ENCODE data around the gene NKX1-2. TPM values are rescaled to one million over a fixed set of nuclear protein-coding genes. Genes with fewer than 3 reads are reported as not detected.
A peak's percentile ranks its signal among the peaks of the same experiment; 100 is the strongest.

NKX1-2 gene
- total RNA-seq, 1 experiment from 2014 or later: 3.4 TPM

- Histone ChIP-seq H3K9me2 (ENCODE audit: insufficient read depth) (no peaks in the 10 kb centered on the region), H3K9ac (ENCODE audit: low read length) (peak within 1 kb of the TSS; percentile 63), H3K27me3 (ENCODE audit: insufficient read depth, low read length) (no peaks in the 10 kb centered on the region), H4K20me1 (ENCODE audit: insufficient read depth) (no peaks in the 10 kb centered on the region), H2AFZ (ENCODE audit: low read depth, low read length, poor library complexity, severe bottlenecking) (peak within 1 kb of the TSS; percentile 28), H3K4me3 (replicated peaks in 1 of 2; ENCODE audit: low read depth in 1 of 2, low read length in 2 of 2) (peak within 1 kb of the TSS; percentile 66 to 85), H3K79me2 (ENCODE audit: insufficient read depth, low read length) (no peaks in the 10 kb centered on the region), H3K9me3 (ENCODE audit: control insufficient read depth in 1 of 2, insufficient read depth in 1 of 2, low read depth in 1 of 2, low read length in 2 of 2) (no peaks in the 10 kb centered on the region), H3K36me3 (ENCODE audit: control insufficient read depth in 1 of 2, insufficient read depth in 2 of 2, low read length in 2 of 2) (no peaks in the 10 kb centered on the region), H3K27ac (ENCODE audit: low read depth, low read length) (peak within 1 kb of the TSS; percentile 69), H3K4me1 (ENCODE audit: control insufficient read depth in 1 of 2, insufficient read depth in 2 of 2, low read length in 2 of 2) (peaks cover 6 to 36% of the 10 kb centered on the region in 2 experiments; a peak in 3 of 4 replicates), H3K4me2 (ENCODE audit: low read length) (peak within 1 kb of the TSS; percentile 73)
- TF ChIP-seq, protein P1, sequence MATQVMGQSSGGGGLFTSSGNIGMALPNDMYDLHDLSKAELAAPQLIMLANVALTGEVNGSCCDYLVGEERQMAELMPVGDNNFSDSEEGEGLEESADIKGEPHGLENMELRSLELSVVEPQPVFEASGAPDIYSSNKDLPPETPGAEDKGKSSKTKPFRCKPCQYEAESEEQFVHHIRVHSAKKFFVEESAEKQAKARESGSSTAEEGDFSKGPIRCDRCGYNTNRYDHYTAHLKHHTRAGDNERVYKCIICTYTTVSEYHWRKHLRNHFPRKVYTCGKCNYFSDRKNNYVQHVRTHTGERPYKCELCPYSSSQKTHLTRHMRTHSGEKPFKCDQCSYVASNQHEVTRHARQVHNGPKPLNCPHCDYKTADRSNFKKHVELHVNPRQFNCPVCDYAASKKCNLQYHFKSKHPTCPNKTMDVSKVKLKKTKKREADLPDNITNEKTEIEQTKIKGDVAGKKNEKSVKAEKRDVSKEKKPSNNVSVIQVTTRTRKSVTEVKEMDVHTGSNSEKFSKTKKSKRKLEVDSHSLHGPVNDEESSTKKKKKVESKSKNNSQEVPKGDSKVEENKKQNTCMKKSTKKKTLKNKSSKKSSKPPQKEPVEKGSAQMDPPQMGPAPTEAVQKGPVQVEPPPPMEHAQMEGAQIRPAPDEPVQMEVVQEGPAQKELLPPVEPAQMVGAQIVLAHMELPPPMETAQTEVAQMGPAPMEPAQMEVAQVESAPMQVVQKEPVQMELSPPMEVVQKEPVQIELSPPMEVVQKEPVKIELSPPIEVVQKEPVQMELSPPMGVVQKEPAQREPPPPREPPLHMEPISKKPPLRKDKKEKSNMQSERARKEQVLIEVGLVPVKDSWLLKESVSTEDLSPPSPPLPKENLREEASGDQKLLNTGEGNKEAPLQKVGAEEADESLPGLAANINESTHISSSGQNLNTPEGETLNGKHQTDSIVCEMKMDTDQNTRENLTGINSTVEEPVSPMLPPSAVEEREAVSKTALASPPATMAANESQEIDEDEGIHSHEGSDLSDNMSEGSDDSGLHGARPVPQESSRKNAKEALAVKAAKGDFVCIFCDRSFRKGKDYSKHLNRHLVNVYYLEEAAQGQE (IDR thresholded peaks at IDR 0.05; ENCODE audit: low read depth): no peak
- TF ChIP-seq EZH2 (IDR thresholded peaks at IDR 0.05): no peak
- TF ChIP-seq RAD21 (IDR thresholded peaks at IDR 0.05; ENCODE audit: low read depth): no peak
- TF ChIP-seq TCF7L2 (IDR thresholded peaks at IDR 0.05; ENCODE audit: borderline replicate concordance, extremely low read depth, insufficient read depth, insufficient read length): no peak
- TF ChIP-seq EGR1 (IDR thresholded peaks at IDR 0.05; ENCODE audit: low read depth): no peak
- TF ChIP-seq CBX3 (IDR thresholded peaks at IDR 0.05; ENCODE audit: low read depth): no peak
- TF ChIP-seq FOSL1 (IDR thresholded peaks at IDR 0.05; ENCODE audit: low read depth): no peak
- TF ChIP-seq POLR2AphosphoS5 (IDR thresholded peaks at IDR 0.05; ENCODE audit: low read depth, low read length): peak; percentile 92
- peak; percentile 20; the same call in 1 of the 2 replicates for TF ChIP-seq SP1 (IDR thresholded peaks at IDR 0.05; ENCODE audit: low read depth)
- TF ChIP-seq SRF (IDR thresholded peaks at IDR 0.05; ENCODE audit: low read depth): no peak
- TF ChIP-seq ATF3 (IDR thresholded peaks at IDR 0.05): no peak
- peak; percentile 67 for TF ChIP-seq POLR2A (IDR thresholded peaks at IDR 0.05; ENCODE audit: borderline replicate concordance, extremely low read depth, insufficient read depth, insufficient read length)
- TF ChIP-seq ZFX (IDR thresholded peaks at IDR 0.05): peak; percentile 82; the same call in 1 of the 2 replicates
- peak; percentile 92 for TF ChIP-seq YY1 (IDR thresholded peaks at IDR 0.05; ENCODE audit: extremely low read depth, insufficient replicate concordance, low read depth, low read length)
- TF ChIP-seq MAX (IDR thresholded peaks at IDR 0.05): no peak
- TF ChIP-seq JUND (IDR thresholded peaks at IDR 0.05): no peak
- no peak for TF ChIP-seq CEBPB (IDR thresholded peaks at IDR 0.05; ENCODE audit: low read depth)
- TF ChIP-seq EZH2phosphoT487 (IDR thresholded peaks at IDR 0.05; ENCODE audit: borderline replicate concordance): no peak
- peak; percentile 98 for TF ChIP-seq ELF1 (IDR thresholded peaks at IDR 0.05; ENCODE audit: borderline replicate concordance, low read depth)
- TF ChIP-seq CTCF (IDR thresholded peaks at IDR 0.05 in 2 of 3, conservative IDR thresholded peaks at IDR 0.05 in 1 of 3; ENCODE audit: borderline replicate concordance in 1 of 3, insufficient read depth in 1 of 3, low read depth in 2 of 3, low read length in 2 of 3): peak in 1 of 3 experiments; percentile 20; a peak in 2 of 6 replicates
- TF ChIP-seq ZNF274 (IDR thresholded peaks at IDR 0.05; ENCODE audit: low read depth, low read length): no peak
- BruUV-seq (replicated peaks): no TSS peak
- ChIA-PET CTCF (interaction anchor here (0.6 to 1.9 kb wide), 5 partner anchors 10 to 564 kb away, joined by 3 to 7 read pairs (median 4); partner anchors contain the start of gene OAT), RAD21 (ENCODE audit: low non-redundant PET in 1 of 2, low total read pairs in 2 of 2, uncharacterized antibody in 2 of 2, unreplicated experiment in 2 of 2) (no interaction called here), POLR2A (interaction anchor here (0.7 to 2.0 kb wide), 4 partner anchors 9 to 466 kb away, joined by 3 to 10 read pairs (median 4); partner anchors contain the start of gene OAT)
- intact Hi-C loops (cut with micrococcal nuclease): no loop called here
- DNase-seq (ENCODE audit: low read depth, low spot score) (peak; percentile 69), ATAC-seq (peak; percentile 98)
Measured at GRCh38 chr10:124461642-124462347, 12.0 kb upstream of the NKX1-2 start, which contains the start of gene LHPP. LHPP (plus strand) TSS chr10:124461823; CDS start chr10:124461863, 40 bp downstream.
